Calu3 (cell line): ENCODE data around the gene C2orf76. TPM values are rescaled to one million over a fixed set of nuclear protein-coding genes. Genes with fewer than 3 reads are reported as not detected.
"Not testable (repeated sequence)": the region's sequence is repeated elsewhere in the genome, so short reads cannot be mapped to it uniquely, and the experiment has no call there.

ENCODE experiments used
- BruUV-seq: library from RNA; stranded (reverse); fragments of 400-500 nt; replicated peaks from 2 replicates; lab custom pipeline; 2021; lab: Mats Ljungman, UMichigan
- CTCF ChIA-PET: fragments of 300-600 bp; sonication (Branson Sonifier 250); formaldehyde crosslinking; loops from one replicate; lab custom pipeline; 2022; ENCODE audit warnings: antibody characterized with exemption; lab: Charles Lee
- DNase-seq: peaks from one replicate; pipeline ENCODE4 v3.0.0; 2022
- H3K27ac Mint-ChIP-seq: one replicate; pipeline ENCODE4 v1.8.0; 2022; ENCODE audit warnings: mixed read lengths; ENCODE audit not compliant: unreplicated experiment
- H3K27me3 Mint-ChIP-seq: one replicate; pipeline ENCODE4 v1.8.0; 2022; ENCODE audit warnings: mixed read lengths; ENCODE audit not compliant: unreplicated experiment
- H3K36me3 Mint-ChIP-seq: one replicate; pipeline ENCODE4 v1.8.0; 2022; ENCODE audit warnings: mild to moderate bottlenecking, moderate library complexity, mixed read lengths; ENCODE audit not compliant: insufficient read depth, unreplicated experiment
- H3K4me1 Mint-ChIP-seq: one replicate; pipeline ENCODE4 v1.8.0; 2022; ENCODE audit warnings: mild to moderate bottlenecking, low read depth, mixed read lengths; ENCODE audit not compliant: unreplicated experiment
- H3K4me3 Mint-ChIP-seq: one replicate; pipeline ENCODE4 v1.8.0; 2022; ENCODE audit warnings: mild to moderate bottlenecking, low read depth, moderate library complexity, mixed read lengths; ENCODE audit not compliant: unreplicated experiment
- H3K9me3 Mint-ChIP-seq: one replicate; pipeline ENCODE4 v1.8.0; 2022; ENCODE audit warnings: low read depth, mixed read lengths; ENCODE audit not compliant: unreplicated experiment
- CTCF ChIP-seq: fragments of 200-600 bp; IDR thresholded peaks from one replicate; pipeline ENCODE4 v1.8.0; 2022; ENCODE audit warnings: antibody characterized with exemption; ENCODE audit not compliant: unreplicated experiment
- intact Hi-C: fragments of 100-400 bp; cut with micrococcal nuclease; formaldehyde crosslinking; loops from one replicate; pipeline ENCODE4 v1.10.0; 2022; ENCODE audit not compliant: unreplicated experiment
- total RNA-seq: library from RNA; stranded (reverse); gene quantifications from 2 replicates; pipeline ENCODE4 v1.2.3, GENCODE V29; 2022

The C2orf76 gene
- total RNA-seq, 1 experiment from 2014 or later: 7.1 TPM

- Mint-ChIP-seq H3K36me3 (peaks cover 13% of the 10 kb centered on the region), H3K4me3 (no peak overlapping the region), H3K4me1 (no peaks in the 10 kb centered on the region), H3K27me3 (no peaks in the 10 kb centered on the region), H3K27ac (no peak overlapping the region), H3K9me3 (no peaks in the 10 kb centered on the region)
- intact Hi-C loops: no loop called here
- DNase-seq: no peak
- CTCF ChIA-PET: no interaction called here
- no TSS peak for BruUV-seq
- no peak for TF ChIP-seq CTCF
Observed at GRCh38 chr2:119376810-119377209, 10.2 kb upstream of the C2orf76 start.

GRCh38 chr2:119376406-119376805 is 9.8 kb upstream of the C2orf76 start:
- H3K9me3 Mint-ChIP-seq, CTCF ChIA-PET, H3K27ac Mint-ChIP-seq, H3K27me3 Mint-ChIP-seq, intact Hi-C loops, BruUV-seq, DNase-seq, H3K4me3 Mint-ChIP-seq, H3K4me1 Mint-ChIP-seq: not testable (repeated sequence)
- peaks cover 15% of the 10 kb centered on the region for H3K36me3 Mint-ChIP-seq

- CTCF ChIA-PET, intact Hi-C loops, H3K4me1 Mint-ChIP-seq, H3K9me3 Mint-ChIP-seq, H3K27ac Mint-ChIP-seq, H3K27me3 Mint-ChIP-seq, H3K4me3 Mint-ChIP-seq, BruUV-seq, DNase-seq: not testable (repeated sequence)
- H3K36me3 Mint-ChIP-seq: peaks cover 20% of the 10 kb centered on the region
Observed at GRCh38 chr2:119373907-119374745, 7.5 kb upstream of the C2orf76 start.

GRCh38 chr2:119372778-119373568 is 6.3 kb upstream of the C2orf76 start:
- CTCF ChIA-PET: no interaction called here
- Mint-ChIP-seq H3K9me3 (no peaks in the 10 kb centered on the region), H3K4me1 (no peaks in the 10 kb centered on the region), H3K36me3 (peaks cover 32% of the 10 kb centered on the region), H3K27me3 (no peaks in the 10 kb centered on the region), H3K27ac (no peak overlapping the region), H3K4me3 (no peak overlapping the region)
- intact Hi-C loops: no loop called here
- no TSS peak for BruUV-seq
- DNase-seq: no peak
- TF ChIP-seq CTCF: no peak

GRCh38 chr2:119371111-119371510 is 4.5 kb upstream of the C2orf76 start:
- no peak for TF ChIP-seq CTCF
- no peaks in the 10 kb centered on the region for H3K9me3 Mint-ChIP-seq
- no peak overlapping the region for H3K27ac Mint-ChIP-seq
- no peak for DNase-seq
- H3K4me3 Mint-ChIP-seq: no peak overlapping the region
- H3K36me3 Mint-ChIP-seq: peaks cover 51% of the 10 kb centered on the region
- no peaks in the 10 kb centered on the region for H3K27me3 Mint-ChIP-seq
- CTCF ChIA-PET: no interaction called here
- BruUV-seq: no TSS peak
- peaks cover under 1% of the 10 kb centered on the region for H3K4me1 Mint-ChIP-seq
- intact Hi-C loops: no loop called here
